Sciatic nerve (tissue), 1 donor: ENCODE measurements around the gene ATXN2. TPM values are rescaled to one million over a fixed set of nuclear protein-coding genes. Genes with fewer than 3 reads are reported as not detected.

Experiments
- total RNA-seq: library from RNA; stranded (reverse); fragmentation: NEBNext Ultra II Directional; extraction: Animal tissue kit (Norgen Biotek cat#: 25700); gene quantifications from one replicate; pipeline ENCODE4 v1.2.1, GENCODE V29; 2021
- donor health status: DM: no; HTN: no; CAD: no.

Gene ATXN2
- total RNA-seq, 1 donor from 2014 or later, result 105 TPM

Other genes with a start within 250 kb of the ATXN2 start
- gene PHETA1, start 230.2 kb downstream of the ATXN2 start, total RNA-seq, result 12.0 TPM
- 27.5 TPM for gene SH2B3, start 193.4 kb downstream of the ATXN2 start, total RNA-seq
- 19.7 TPM for gene BRAP, start 86.6 kb upstream of the ATXN2 start, total RNA-seq
- 26.3 TPM for gene ACAD10, start 86.7 kb upstream of the ATXN2 start, total RNA-seq
- gene ALDH2, start 167.6 kb upstream of the ATXN2 start, total RNA-seq, result 75.3 TPM
- 50.5 TPM for gene MAPKAPK5, start 242.9 kb upstream of the ATXN2 start, total RNA-seq